ENCODE data around the gene CAMK2A. TPM values are rescaled to one million over a fixed set of nuclear protein-coding genes. Genes with fewer than 3 reads are reported as not detected.

The CAMK2A gene
- polyA plus RNA-seq, 1 donor (not counting 4 experiments of a cell fraction or from before 2014, with no cell fraction given), result 0.05 TPM

- no peaks in the 10 kb centered on the region for H3K9me3 ChIP-seq (ENCODE audit: control insufficient read depth, low read depth, low read length)
- H3K27ac ChIP-seq (ENCODE audit: control insufficient read depth, insufficient read depth, low read length), result no peak overlapping the region
- H3K4me2 ChIP-seq (ENCODE audit: control insufficient read depth, extremely low read depth, insufficient read depth, low read depth, low read length), result no peak overlapping the region
- H4K20me1 ChIP-seq (ENCODE audit: control insufficient read depth, extremely low read depth, insufficient read depth, low read length), result no peaks in the 10 kb centered on the region
- DNase-seq (ENCODE audit: low read depth, low spot score) (no peak), FAIRE-seq (no peak)
- no peaks in the 10 kb centered on the region for H3K79me2 ChIP-seq (ENCODE audit: control insufficient read depth, insufficient read depth, low read length)
- no peak for TF ChIP-seq EZH2 (IDR thresholded peaks at IDR 0.05; ENCODE audit: low read length)
- TF ChIP-seq, protein P1, sequence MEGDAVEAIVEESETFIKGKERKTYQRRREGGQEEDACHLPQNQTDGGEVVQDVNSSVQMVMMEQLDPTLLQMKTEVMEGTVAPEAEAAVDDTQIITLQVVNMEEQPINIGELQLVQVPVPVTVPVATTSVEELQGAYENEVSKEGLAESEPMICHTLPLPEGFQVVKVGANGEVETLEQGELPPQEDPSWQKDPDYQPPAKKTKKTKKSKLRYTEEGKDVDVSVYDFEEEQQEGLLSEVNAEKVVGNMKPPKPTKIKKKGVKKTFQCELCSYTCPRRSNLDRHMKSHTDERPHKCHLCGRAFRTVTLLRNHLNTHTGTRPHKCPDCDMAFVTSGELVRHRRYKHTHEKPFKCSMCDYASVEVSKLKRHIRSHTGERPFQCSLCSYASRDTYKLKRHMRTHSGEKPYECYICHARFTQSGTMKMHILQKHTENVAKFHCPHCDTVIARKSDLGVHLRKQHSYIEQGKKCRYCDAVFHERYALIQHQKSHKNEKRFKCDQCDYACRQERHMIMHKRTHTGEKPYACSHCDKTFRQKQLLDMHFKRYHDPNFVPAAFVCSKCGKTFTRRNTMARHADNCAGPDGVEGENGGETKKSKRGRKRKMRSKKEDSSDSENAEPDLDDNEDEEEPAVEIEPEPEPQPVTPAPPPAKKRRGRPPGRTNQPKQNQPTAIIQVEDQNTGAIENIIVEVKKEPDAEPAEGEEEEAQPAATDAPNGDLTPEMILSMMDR (optimal IDR thresholded peaks at IDR 0.05 in 1 of 3, IDR thresholded peaks at IDR 0.05 in 1 of 3, conservative IDR thresholded peaks at IDR 0.05 in 1 of 3; ENCODE audit: extremely low read depth in 1 of 3, insufficient read depth in 2 of 3, low read length in 3 of 3), result no peak
- no peaks in the 10 kb centered on the region for H3K36me3 ChIP-seq (ENCODE audit: control insufficient read depth in 2 of 2, extremely low read depth in 1 of 2, insufficient read depth in 2 of 2, low read length in 2 of 2)
- H2AFZ ChIP-seq (ENCODE audit: control insufficient read depth, low read length), result no peak overlapping the region
- no peaks in the 10 kb centered on the region for H3K9me1 ChIP-seq (ENCODE audit: control insufficient read depth, extremely low read depth, insufficient read depth, low read length)
- no peaks in the 10 kb centered on the region for H3K4me1 ChIP-seq (ENCODE audit: control insufficient read depth, extremely low read depth, insufficient read depth, low read length)
- H3K9ac ChIP-seq (ENCODE audit: control insufficient read depth, extremely low read depth, insufficient read depth, low read length), result no peak overlapping the region
- dilution Hi-C loops (cut with MboI; ENCODE audit: extremely low pct_ligation_motif_present, low sequenced_read_pairs), result no loop called here
- H3K27me3 ChIP-seq (ENCODE audit: control insufficient read depth, extremely low read depth, insufficient read depth, low read length), result peaks cover 15% of the 10 kb centered on the region
- H3K4me3 ChIP-seq (ENCODE audit: control insufficient read depth in 2 of 3, extremely low read depth in 1 of 3, insufficient read depth in 2 of 3, low read depth in 1 of 3, low read length in 3 of 3), result no peak overlapping the region
These were observed 106.8 kb downstream of the CAMK2A start for GRCh38 chr5:150182774-150183173.

DNA sequence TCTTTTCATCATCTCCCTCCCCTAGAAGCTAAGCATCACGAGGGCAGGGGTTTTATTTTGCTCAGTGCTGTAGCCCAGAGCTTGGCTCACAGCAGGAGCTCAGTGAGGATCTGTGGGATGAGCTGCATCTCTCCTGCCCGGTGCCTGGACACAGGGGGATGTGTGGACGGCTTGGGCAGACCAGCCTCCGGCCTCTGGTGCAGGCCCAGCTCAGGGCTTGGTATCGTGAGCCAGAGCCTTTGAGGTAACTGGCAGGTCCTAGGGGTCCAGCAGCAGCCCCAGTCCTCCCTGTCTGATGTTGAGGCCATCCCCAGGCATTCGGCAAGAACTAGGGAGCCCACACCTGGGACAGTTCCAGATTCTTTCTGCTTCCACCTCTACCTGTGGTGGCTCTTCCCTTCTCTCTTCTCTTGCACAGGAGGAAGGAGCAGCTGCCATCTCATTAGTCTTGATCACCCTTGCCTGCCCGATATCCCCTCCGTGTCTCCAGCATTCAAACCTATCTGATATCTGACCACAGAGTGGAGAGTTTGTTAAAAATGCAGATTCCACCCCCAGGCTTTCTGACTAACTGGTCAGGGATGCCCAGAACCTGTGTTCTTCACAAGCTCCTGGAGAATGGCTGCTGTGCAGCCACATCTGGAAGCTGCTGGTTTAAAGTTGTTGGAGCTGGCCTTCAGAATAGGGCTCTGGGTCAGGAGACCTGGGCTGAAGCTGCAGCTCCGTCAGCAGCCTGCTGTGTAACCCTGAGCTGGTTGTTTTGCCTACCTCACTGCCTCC lies 107.6 kb downstream of the CAMK2A start:
- Histone ChIP-seq H3K27me3 (ENCODE audit: control insufficient read depth, extremely low read depth, insufficient read depth, low read length) (peaks cover 10% of the 10 kb centered on the region), H3K4me3 (ENCODE audit: control insufficient read depth in 2 of 3, extremely low read depth in 1 of 3, insufficient read depth in 2 of 3, low read depth in 1 of 3, low read length in 3 of 3) (no peak overlapping the region), H3K4me2 (ENCODE audit: control insufficient read depth, extremely low read depth, insufficient read depth, low read depth, low read length) (no peak overlapping the region), H2AFZ (ENCODE audit: control insufficient read depth, low read length) (no peak overlapping the region), H3K9ac (ENCODE audit: control insufficient read depth, extremely low read depth, insufficient read depth, low read length) (no peak overlapping the region), H3K9me1 (ENCODE audit: control insufficient read depth, extremely low read depth, insufficient read depth, low read length) (no peaks in the 10 kb centered on the region), H3K4me1 (ENCODE audit: control insufficient read depth, extremely low read depth, insufficient read depth, low read length) (no peaks in the 10 kb centered on the region), H4K20me1 (ENCODE audit: control insufficient read depth, extremely low read depth, insufficient read depth, low read length) (no peaks in the 10 kb centered on the region), H3K9me3 (ENCODE audit: control insufficient read depth, low read depth, low read length) (no peaks in the 10 kb centered on the region), H3K27ac (ENCODE audit: control insufficient read depth, insufficient read depth, low read length) (no peak overlapping the region), H3K79me2 (ENCODE audit: control insufficient read depth, insufficient read depth, low read length) (no peaks in the 10 kb centered on the region), H3K36me3 (ENCODE audit: control insufficient read depth in 2 of 2, extremely low read depth in 1 of 2, insufficient read depth in 2 of 2, low read length in 2 of 2) (no peaks in the 10 kb centered on the region)
- TF ChIP-seq, protein P1 (optimal IDR thresholded peaks at IDR 0.05 in 1 of 3, IDR thresholded peaks at IDR 0.05 in 1 of 3, conservative IDR thresholded peaks at IDR 0.05 in 1 of 3; ENCODE audit: extremely low read depth in 1 of 3, insufficient read depth in 2 of 3, low read length in 3 of 3), result no peak
- TF ChIP-seq EZH2 (IDR thresholded peaks at IDR 0.05; ENCODE audit: low read length), result no peak
- dilution Hi-C loops (cut with MboI; ENCODE audit: extremely low pct_ligation_motif_present, low sequenced_read_pairs), result no loop called here
- DNase-seq (ENCODE audit: low read depth, low spot score) (no peak), FAIRE-seq (no peak)
